Effector memory CD4-positive, alpha-beta T cell (primary cell): ENCODE measurements around the gene EPHB1.

Experiments used
- DNase-seq, 3 donors: peaks; one replicate each; pipeline ENCODE4 v3.0.0-alpha.2; 2020
- H3K27ac ChIP-seq: 2 replicates; pipeline ENCODE4 v1.7.0; 2013; ENCODE audit warnings: mild to moderate bottlenecking, low read length, moderate library complexity; ENCODE audit not compliant: insufficient read depth, poor library complexity, severe bottlenecking
- H3K27me3 ChIP-seq: replicated peaks from 2 replicates; pipeline ENCODE4 v1.7.0; 2013; ENCODE audit warnings: mild to moderate bottlenecking, low read length; ENCODE audit not compliant: insufficient read depth, control insufficient read depth, poor library complexity, severe bottlenecking
- H3K36me3 ChIP-seq: 2 replicates; pipeline ENCODE4 v1.7.0; 2013; ENCODE audit warnings: mild to moderate bottlenecking, low read length, moderate library complexity; ENCODE audit not compliant: control insufficient read depth, insufficient read depth
- H3K4me1 ChIP-seq: 2 replicates; pipeline ENCODE4 v1.7.0; 2013; ENCODE audit warnings: low read length, mild to moderate bottlenecking; ENCODE audit not compliant: control insufficient read depth, insufficient read depth, poor library complexity, severe bottlenecking
- H3K4me3 ChIP-seq: 2 replicates; pipeline ENCODE4 v1.7.0; 2013; ENCODE audit warnings: low read length, low read depth, mild to moderate bottlenecking; ENCODE audit not compliant: insufficient read depth, poor library complexity, severe bottlenecking
- H3K9me3 ChIP-seq: 2 replicates; pipeline ENCODE4 v1.7.0; 2013; ENCODE audit warnings: mild to moderate bottlenecking, low read length, moderate library complexity; ENCODE audit not compliant: control insufficient read depth

Gene EPHB1

DNA sequence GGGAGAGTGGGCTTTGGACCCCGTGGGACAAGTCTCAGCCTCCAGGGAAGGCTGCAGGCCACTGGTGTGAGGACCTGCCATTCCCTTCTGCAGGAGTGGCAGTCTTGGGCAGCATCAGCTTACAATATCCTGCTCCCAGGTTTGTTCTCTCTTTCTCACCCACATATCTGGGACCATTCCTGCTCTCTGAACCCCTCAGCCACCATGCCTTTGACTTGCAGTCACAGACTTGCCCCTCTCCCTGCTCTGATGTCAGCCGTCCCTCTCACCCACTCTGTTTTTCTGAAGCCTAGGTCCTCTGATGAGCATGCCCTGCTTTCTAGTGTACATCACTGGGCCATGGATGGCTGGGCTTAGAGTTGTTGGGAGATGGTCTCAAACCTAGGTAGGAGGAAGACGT lies 282.1 kb downstream of the EPHB1 start:
- no peaks in the 10 kb centered on the region for H3K27me3 ChIP-seq
- H3K36me3 ChIP-seq, result no peaks in the 10 kb centered on the region
- H3K9me3 ChIP-seq, result no peaks in the 10 kb centered on the region
- no peak overlapping the region for H3K4me3 ChIP-seq
- H3K4me1 ChIP-seq, result no peaks in the 10 kb centered on the region
- no peak overlapping the region for H3K27ac ChIP-seq
- no peak for DNase-seq

DNA sequence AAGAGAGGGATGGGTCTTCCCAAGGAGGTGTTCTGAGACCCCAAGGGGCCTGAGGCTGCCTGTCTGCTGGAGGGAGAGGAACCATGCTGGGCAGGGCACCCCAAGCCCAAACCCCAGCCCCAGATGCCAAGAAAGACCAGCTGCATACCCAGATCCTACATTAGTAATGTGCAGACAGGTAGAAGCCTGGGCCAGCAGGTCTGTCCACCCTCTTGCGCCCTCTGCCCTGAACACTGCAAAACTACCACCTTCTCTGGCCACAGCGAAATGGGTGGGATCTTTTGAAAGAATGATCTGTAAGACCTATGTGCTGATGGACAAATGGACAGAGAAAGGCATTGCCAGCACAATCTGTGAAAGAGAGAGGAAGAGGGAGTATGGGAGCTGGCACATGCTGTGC lies 283.2 kb downstream of the EPHB1 start:
- no peak for DNase-seq
- H3K27me3 ChIP-seq, result no peaks in the 10 kb centered on the region
- no peaks in the 10 kb centered on the region for H3K4me1 ChIP-seq
- no peak overlapping the region for H3K4me3 ChIP-seq
- H3K27ac ChIP-seq, result no peak overlapping the region
- no peaks in the 10 kb centered on the region for H3K36me3 ChIP-seq
- no peaks in the 10 kb centered on the region for H3K9me3 ChIP-seq

DNA sequence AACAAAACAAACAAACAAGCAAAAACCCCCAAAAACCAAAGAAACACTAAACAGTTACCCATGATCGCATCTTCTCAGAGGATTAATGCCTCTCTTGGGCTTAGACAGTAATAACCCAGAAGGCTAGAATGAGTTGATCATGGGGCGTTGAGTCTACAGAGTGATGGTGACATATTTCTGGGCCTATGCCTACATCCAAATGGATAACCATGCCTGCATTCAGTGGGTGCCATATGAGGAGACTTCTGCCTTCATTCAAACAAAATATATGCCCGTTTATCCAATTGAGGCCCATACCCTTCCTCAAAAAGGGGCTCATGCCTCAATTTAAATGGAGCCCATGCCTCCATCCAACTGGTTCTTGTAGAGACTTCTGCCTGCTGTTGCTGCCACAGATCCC lies 284.0 kb downstream of the EPHB1 start:
- Histone ChIP-seq H3K36me3 (no peaks in the 10 kb centered on the region), H3K4me3 (no peak overlapping the region), H3K27me3 (no peaks in the 10 kb centered on the region), H3K9me3 (no peaks in the 10 kb centered on the region), H3K4me1 (no peaks in the 10 kb centered on the region), H3K27ac (no peak overlapping the region)
- no peak for DNase-seq

DNA sequence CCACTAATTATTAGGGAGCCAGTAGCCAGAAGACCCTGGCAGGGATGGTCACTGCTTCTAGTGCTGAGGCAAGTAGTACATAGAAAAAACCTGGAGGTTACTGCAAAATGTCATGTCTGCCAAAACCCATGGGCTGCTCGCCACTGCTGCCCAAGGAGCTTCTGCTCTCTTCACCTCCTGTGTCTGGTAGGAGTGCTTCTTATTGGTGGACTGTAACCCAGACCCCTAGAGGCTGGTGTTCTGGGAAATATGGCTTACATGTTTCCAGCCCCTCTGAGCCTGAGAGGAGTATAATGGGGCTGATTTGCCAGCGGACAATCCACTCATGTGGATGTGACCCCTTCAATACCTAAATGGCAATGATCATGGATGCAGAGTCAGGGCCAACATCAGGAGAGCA lies 286.4 kb downstream of the EPHB1 start:
- Histone ChIP-seq H3K27me3 (no peaks in the 10 kb centered on the region), H3K27ac (no peak overlapping the region), H3K36me3 (no peaks in the 10 kb centered on the region), H3K9me3 (no peaks in the 10 kb centered on the region), H3K4me3 (no peak overlapping the region), H3K4me1 (no peaks in the 10 kb centered on the region)
- no peak for DNase-seq

DNA sequence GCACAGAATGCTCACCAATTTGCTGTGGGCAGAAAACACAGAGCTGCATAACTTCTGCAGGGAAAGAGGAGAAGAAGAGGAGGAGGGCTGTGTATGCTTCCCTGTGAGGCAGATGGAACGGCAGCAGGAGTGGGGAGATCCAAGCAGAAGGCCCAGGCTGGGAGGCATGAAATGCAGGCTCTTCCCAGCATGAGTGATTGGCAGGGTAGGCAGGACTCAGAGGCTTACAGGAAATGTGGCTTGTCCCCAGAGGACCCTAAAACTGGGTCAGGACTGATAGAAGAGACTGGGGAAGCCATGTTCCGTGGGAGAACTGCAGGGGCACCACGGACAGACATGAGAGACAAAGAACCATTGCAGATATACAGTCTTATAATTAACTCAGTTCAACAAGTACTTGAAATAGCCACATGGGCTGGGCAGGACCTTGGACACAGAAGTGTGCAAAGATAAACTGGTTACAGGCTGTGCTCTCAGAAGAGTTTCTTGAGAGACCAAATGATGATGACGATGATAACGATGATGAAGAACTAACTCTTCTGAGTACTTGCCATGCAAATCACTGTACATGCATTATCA lies 286.9 kb downstream of the EPHB1 start:
- Histone ChIP-seq H3K4me3 (no peak overlapping the region), H3K9me3 (no peaks in the 10 kb centered on the region), H3K27me3 (no peaks in the 10 kb centered on the region), H3K36me3 (no peaks in the 10 kb centered on the region), H3K27ac (no peak overlapping the region), H3K4me1 (no peaks in the 10 kb centered on the region)
- DNase-seq, result no peak

DNA sequence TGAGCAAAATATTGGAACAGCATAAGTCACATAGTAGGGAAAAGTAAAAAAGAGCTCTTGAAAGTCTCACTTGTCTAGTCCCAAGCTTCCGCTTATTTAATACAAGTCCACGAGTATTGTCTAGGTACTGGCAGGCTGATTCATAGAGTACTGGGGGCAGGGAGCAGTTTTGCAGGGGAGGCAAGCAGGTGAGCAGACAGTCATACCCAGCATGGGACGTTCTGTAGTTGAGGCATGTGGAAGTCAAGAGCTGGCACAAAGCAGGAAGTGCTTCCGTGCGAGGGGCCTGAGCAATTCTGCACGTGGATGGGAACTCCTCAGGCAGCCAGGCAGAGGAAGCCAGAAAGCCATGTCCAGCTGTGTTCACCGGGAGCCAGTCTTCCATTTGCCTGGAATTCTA lies 287.6 kb downstream of the EPHB1 start:
- no peaks in the 10 kb centered on the region for H3K36me3 ChIP-seq
- no peak overlapping the region for H3K4me3 ChIP-seq
- no peaks in the 10 kb centered on the region for H3K9me3 ChIP-seq
- H3K4me1 ChIP-seq, result no peaks in the 10 kb centered on the region
- no peak overlapping the region for H3K27ac ChIP-seq
- no peaks in the 10 kb centered on the region for H3K27me3 ChIP-seq
- no peak for DNase-seq

DNA sequence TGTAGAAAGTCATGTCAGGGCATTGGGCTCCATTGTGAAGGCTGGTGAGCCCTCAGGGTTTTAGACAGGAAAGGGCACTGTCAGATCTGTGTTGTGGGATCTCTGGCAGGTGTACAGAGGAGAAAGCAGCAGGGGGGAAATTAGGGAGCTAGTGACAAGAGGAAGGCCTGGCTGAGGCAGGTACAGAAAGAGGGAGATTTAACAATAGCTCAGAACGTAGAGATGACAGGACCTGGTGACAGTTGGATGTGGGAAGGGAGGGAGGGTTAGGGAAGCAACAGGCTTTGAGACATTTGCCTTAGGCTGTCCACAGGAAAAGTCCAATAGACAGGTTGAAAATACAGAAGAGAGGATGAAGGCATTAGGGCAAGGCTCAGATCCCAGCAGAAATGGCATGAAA lies 288.1 kb downstream of the EPHB1 start:
- Histone ChIP-seq H3K4me1 (no peaks in the 10 kb centered on the region), H3K9me3 (no peaks in the 10 kb centered on the region), H3K36me3 (no peaks in the 10 kb centered on the region), H3K27ac (no peak overlapping the region), H3K4me3 (no peak overlapping the region), H3K27me3 (no peaks in the 10 kb centered on the region)
- DNase-seq, result no peak

DNA sequence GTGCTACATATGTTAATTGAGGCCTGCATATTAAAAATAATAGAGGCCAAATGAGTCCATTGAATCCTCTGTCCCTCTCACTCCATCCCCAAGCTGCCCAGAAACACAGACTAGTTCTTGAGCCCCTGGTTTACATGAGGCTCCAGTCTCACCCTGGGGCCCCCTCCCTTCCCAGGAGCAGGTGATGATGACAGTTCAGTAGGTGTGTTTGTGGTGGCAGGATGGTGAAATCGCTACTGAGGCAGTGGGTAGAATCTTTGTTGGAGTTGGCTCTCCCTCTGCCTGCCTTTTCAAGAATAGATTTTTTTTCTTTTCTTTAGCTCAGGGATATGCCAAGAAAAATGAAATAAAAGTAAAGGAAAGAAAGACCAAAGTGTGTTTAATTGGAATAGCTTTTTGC lies 288.7 kb downstream of the EPHB1 start:
- H3K4me3 ChIP-seq, result no peak overlapping the region
- no peaks in the 10 kb centered on the region for H3K27me3 ChIP-seq
- H3K27ac ChIP-seq, result no peak overlapping the region
- no peaks in the 10 kb centered on the region for H3K36me3 ChIP-seq
- H3K4me1 ChIP-seq, result no peaks in the 10 kb centered on the region
- no peaks in the 10 kb centered on the region for H3K9me3 ChIP-seq
- DNase-seq, result no peak

DNA sequence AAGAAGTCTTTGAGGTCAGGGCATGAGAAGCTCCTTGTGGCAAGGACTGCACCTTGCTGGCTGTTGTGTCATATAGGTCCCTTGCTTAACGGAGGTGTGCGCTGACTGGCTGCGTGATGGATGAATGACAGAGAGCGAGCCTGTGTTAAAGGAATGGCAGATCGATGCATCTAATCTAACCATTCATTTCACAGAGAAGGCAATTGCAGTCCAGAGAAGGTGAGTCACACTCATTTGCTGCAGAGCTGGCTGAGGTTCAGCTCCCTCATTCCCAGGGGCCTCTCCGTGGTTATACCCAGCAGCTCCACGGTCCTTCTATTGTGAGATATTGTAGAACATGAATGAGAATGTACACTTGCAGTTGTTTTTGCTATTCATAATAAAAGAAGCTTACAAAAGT lies 289.3 kb downstream of the EPHB1 start:
- Histone ChIP-seq H3K27ac (no peak overlapping the region), H3K4me1 (no peaks in the 10 kb centered on the region), H3K9me3 (no peaks in the 10 kb centered on the region), H3K27me3 (no peaks in the 10 kb centered on the region), H3K36me3 (no peaks in the 10 kb centered on the region), H3K4me3 (no peak overlapping the region)
- no peak for DNase-seq

DNA sequence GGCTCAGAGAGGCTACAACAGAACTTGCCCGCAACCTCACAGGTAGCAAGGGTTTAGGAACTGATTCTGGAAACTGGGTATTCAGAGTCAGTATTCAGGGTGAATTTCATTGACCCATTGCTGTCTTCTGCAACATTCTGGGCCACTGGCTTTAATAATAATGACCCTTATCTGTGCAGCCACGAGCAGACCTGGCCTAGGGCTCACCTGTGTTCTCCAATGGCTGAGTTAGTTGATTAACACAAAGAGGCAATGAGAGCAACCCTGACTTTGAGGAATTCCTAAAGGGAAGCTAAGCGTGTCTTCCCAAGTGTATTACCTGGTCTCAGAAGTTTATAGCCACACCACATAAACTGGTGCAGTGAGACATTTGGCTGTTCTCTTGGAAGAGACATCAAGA lies 289.9 kb downstream of the EPHB1 start:
- Histone ChIP-seq H3K36me3 (no peaks in the 10 kb centered on the region), H3K4me1 (no peaks in the 10 kb centered on the region), H3K9me3 (no peaks in the 10 kb centered on the region), H3K27ac (no peak overlapping the region), H3K4me3 (no peak overlapping the region), H3K27me3 (no peaks in the 10 kb centered on the region)
- no peak for DNase-seq
